MCF 10A (cell line): ENCODE data around the gene ARL13B. TPM values are rescaled to one million over a fixed set of nuclear protein-coding genes. Genes with fewer than 3 reads are reported as not detected.
"Not testable (repeated sequence)": the region's sequence is repeated elsewhere in the genome, so short reads cannot be mapped to it uniquely, and the experiment has no call there.

Source experiments
- BruUV-seq: library from RNA; stranded (reverse); fragments of 400-500 nt; replicated peaks from 2 replicates; lab custom pipeline; 2021; lab: Mats Ljungman, UMichigan
- CTCF ChIA-PET: fragments of 300-600 bp; sonication (Branson Sonifier 250); formaldehyde crosslinking; extraction: SDS; loops from one replicate; lab custom pipeline; 2021; ENCODE audit warnings: antibody characterized with exemption, inconsistent platforms; lab: Yijun Ruan, JAX
- POLR2A ChIA-PET: fragments of 300-600, 350-650 bp; sonication (Branson Sonifier 250); formaldehyde crosslinking; extraction: SDS; loops from one replicate; lab custom pipeline; 2020; ENCODE audit warnings: antibody characterized with exemption, inconsistent platforms; lab: Yijun Ruan, JAX
- DNase-seq: peaks from one replicate; pipeline ENCODE4 v3.0.0-alpha.2; 2018; ENCODE audit not compliant: unreplicated experiment
- H3K27ac Mint-ChIP-seq: one replicate; pipeline ENCODE4 v1.8.0; 2022; ENCODE audit warnings: mild to moderate bottlenecking, low read depth, mixed read lengths; ENCODE audit not compliant: unreplicated experiment
- H3K27me3 Mint-ChIP-seq: one replicate; pipeline ENCODE4 v1.8.0; 2022; ENCODE audit warnings: mixed read lengths; ENCODE audit not compliant: insufficient read depth, unreplicated experiment
- H3K36me3 Mint-ChIP-seq: one replicate; pipeline ENCODE4 v1.8.0; 2022; ENCODE audit warnings: mild to moderate bottlenecking, moderate library complexity, mixed read lengths; ENCODE audit not compliant: insufficient read depth, unreplicated experiment
- H3K4me1 Mint-ChIP-seq: one replicate; pipeline ENCODE4 v1.8.0; 2022; ENCODE audit warnings: mixed read lengths; ENCODE audit not compliant: insufficient read depth, unreplicated experiment
- H3K4me3 Mint-ChIP-seq: one replicate; pipeline ENCODE4 v1.8.0; 2022; ENCODE audit warnings: mild to moderate bottlenecking, moderate library complexity, mixed read lengths; ENCODE audit not compliant: unreplicated experiment
- H3K9me3 Mint-ChIP-seq: one replicate; pipeline ENCODE4 v1.8.0; 2022; ENCODE audit warnings: mixed read lengths; ENCODE audit not compliant: unreplicated experiment
- CTCF ChIP-seq: fragments of 200-600 bp; IDR thresholded peaks from one replicate; pipeline ENCODE4 v1.8.0; 2022; ENCODE audit warnings: antibody characterized with exemption, mild to moderate bottlenecking; ENCODE audit not compliant: unreplicated experiment
- intact Hi-C: fragments of 100-400 bp; cut with micrococcal nuclease; formaldehyde crosslinking; loops from 2 replicates; pipeline ENCODE4 v1.14.1; 2022
- total RNA-seq: library from RNA; stranded (reverse); gene quantifications from 2 replicates; pipeline ENCODE4 v1.2.3, GENCODE V29; 2022

Gene ARL13B
- total RNA-seq, 1 experiment from 2014 or later: 22.0 TPM

- intact Hi-C loops: no loop called here
- no peaks in the 10 kb centered on the region for H3K27me3 Mint-ChIP-seq
- H3K4me1 Mint-ChIP-seq: peaks cover under 1% of the 10 kb centered on the region
- no TSS peak for BruUV-seq
- TF ChIP-seq CTCF: no peak
- ChIA-PET CTCF (no interaction called here), POLR2A (no interaction called here)
- no peaks in the 10 kb centered on the region for H3K9me3 Mint-ChIP-seq
- H3K27ac Mint-ChIP-seq: no peak overlapping the region
- H3K4me3 Mint-ChIP-seq: no peak overlapping the region
- peaks cover 11% of the 10 kb centered on the region for H3K36me3 Mint-ChIP-seq
- no peak for DNase-seq
These were observed 17.2 kb upstream of the ARL13B start for GRCh38 chr3:93962798-93963197.

GRCh38 chr3:93965106-93965505, 14.8 kb upstream of the ARL13B start:
- H3K36me3 Mint-ChIP-seq, H3K27ac Mint-ChIP-seq, POLR2A ChIA-PET, CTCF ChIA-PET, H3K9me3 Mint-ChIP-seq, H3K27me3 Mint-ChIP-seq, DNase-seq, H3K4me3 Mint-ChIP-seq, intact Hi-C loops, BruUV-seq: not testable (repeated sequence)
- H3K4me1 Mint-ChIP-seq: peaks cover 22% of the 10 kb centered on the region

- Mint-ChIP-seq H3K9me3 (no peaks in the 10 kb centered on the region), H3K27ac (peak overlapping the region; percentile 21), H3K27me3 (no peaks in the 10 kb centered on the region), H3K36me3 (peaks cover 9% of the 10 kb centered on the region), H3K4me1 (peaks cover 22% of the 10 kb centered on the region), H3K4me3 (no peak overlapping the region)
- BruUV-seq: no TSS peak
- TF ChIP-seq CTCF: no peak
- DNase-seq: peak; percentile 85
- POLR2A ChIA-PET: interaction anchor here (0.8 to 2.3 kb wide), 5 partner anchors 8 to 126 kb away, joined by 3 to 14 read pairs (median 3); partner anchors contain the start of genes ARL13B, DHFR2 and NSUN3
- intact Hi-C loops: no loop called here
- CTCF ChIA-PET: no interaction called here
These were observed 10.5 kb upstream of the ARL13B start for GRCh38 chr3:93969443-93969842.

GRCh38 chr3:93969997-93970396, 10.0 kb upstream of the ARL13B start:
- DNase-seq: no peak
- POLR2A ChIA-PET: interaction anchor here (1.1 to 2.3 kb wide), 4 partner anchors 9 to 126 kb away, joined by 3 to 14 read pairs (median 4); partner anchors contain the start of gene ARL13B
- H3K4me1 Mint-ChIP-seq: peaks cover 22% of the 10 kb centered on the region
- no peaks in the 10 kb centered on the region for H3K27me3 Mint-ChIP-seq
- CTCF ChIA-PET: interaction anchor here (0.6 kb wide), 1 partner anchor 113 kb away, joined by 3 read pairs; no protein-coding TSS in a partner anchor
- BruUV-seq: no TSS peak
- no peak overlapping the region for H3K4me3 Mint-ChIP-seq
- TF ChIP-seq CTCF: no peak
- intact Hi-C loops: loop anchor here (10.0 kb wide), 1 partner anchor 125 kb away; no protein-coding TSS in a partner anchor
- H3K36me3 Mint-ChIP-seq: peaks cover 9% of the 10 kb centered on the region
- peak overlapping the region; percentile 21 for H3K27ac Mint-ChIP-seq
- H3K9me3 Mint-ChIP-seq: no peaks in the 10 kb centered on the region
